Pericardium fibroblast (primary cell): Measurements from ENCODE around the gene PDE2A. TPM values are rescaled to one million over a fixed set of nuclear protein-coding genes. Genes with fewer than 3 reads are reported as not detected.

Source experiments
- total RNA-seq: library from RNA; depleted of rRNA; stranded (reverse); fragments of >200 nt; gene quantifications from 2 replicates; pipeline ENCODE4 v1.2.3, GENCODE V29; 2015

Gene PDE2A
- total RNA-seq: 1.2 and 3.9 TPM in 2 replicates

GRCh38 chr11:72673943-72674828, at the start of gene PDE2A:
Gene PDE2A, minus strand, starts transcription at chr11:72674422. Its CDS starts 215 bp downstream, at chr11:72674207.

Other genes starting within 250 kb of the PDE2A start
- 13.3 and 21.0 TPM in 2 replicates for gene CLPB, start 239.9 kb downstream of the PDE2A start, total RNA-seq
- 89.4 and 164 TPM in 2 replicates for gene ARAP1, start 78.0 kb upstream of the PDE2A start, total RNA-seq
- gene STARD10, start 119.6 kb upstream of the PDE2A start, total RNA-seq: 7.7 and 19.7 TPM in 2 replicates
- 5.7 and 6.2 TPM in 2 replicates for gene ATG16L2, start 140.0 kb upstream of the PDE2A start, total RNA-seq